ENCODE results near the gene ANKRD11. TPM values are rescaled to one million over a fixed set of nuclear protein-coding genes. Genes with fewer than 3 reads are reported as not detected.
"Not testable (repeated sequence)": the region's sequence is repeated elsewhere in the genome, so short reads cannot be mapped to it uniquely, and the experiment has no call there.

The ANKRD11 gene
- total and polyA plus RNA-seq, 5 experiments from 2014 or later: 8.9 to 328 (median 61.1) TPM

- H3K4me1 Mint-ChIP-seq: peaks cover 48 to 89% (median 84%) of the 10 kb centered on the region in 4 donors
- H3K27ac Mint-ChIP-seq: peak overlapping the region in 7 of 10 donors; percentile 25 to 66 (median 53)
- H3K9me3 Mint-ChIP-seq: peaks cover 0 to 9% (median 0%) of the 10 kb centered on the region in 9 donors
- DNase-seq (no peak), ATAC-seq (no peak)
- H3K4me3 Mint-ChIP-seq: peak overlapping the region in 6 of 10 donors; percentile 2 to 72 (median 26)
- POLR2A ChIA-PET: no interaction called here
- H3K36me3 Mint-ChIP-seq: peaks cover 2 to 11% (median 4%) of the 10 kb centered on the region in 3 donors
- H3K27me3 Mint-ChIP-seq: no peaks in the 10 kb centered on the region
Observed at GRCh38 chr16:89385712-89386111, 104.6 kb downstream of the ANKRD11 start.

GRCh38 chr16:89384282-89384681 is 106.1 kb downstream of the ANKRD11 start:
- Mint-ChIP-seq H3K9me3 (peaks cover 0 to 3% (median 0%) of the 10 kb centered on the region in 9 donors), H3K36me3 (peaks cover under 1 to 11% (median under 1%) of the 10 kb centered on the region in 3 donors), H3K27me3 (no peaks in the 10 kb centered on the region), H3K27ac (peak overlapping the region; percentile 36 to 92 (median 74)), H3K4me1 (peaks cover 56 to 95% (median 92%) of the 10 kb centered on the region in 4 donors), H3K4me3 (peak overlapping the region in 9 of 10 donors; percentile 36 to 89 (median 76))
- POLR2A ChIA-PET: interaction anchor here (0.6 to 1.6 kb wide), 3 partner anchors 23 to 73 kb away, joined by 4 to 5 read pairs (median 5); no protein-coding TSS in a partner anchor
- no peak for DNase-seq
- ATAC-seq: no peak

GRCh38 chr16:89383095-89384003 is 107.0 kb downstream of the ANKRD11 start:
- no peaks in the 10 kb centered on the region for H3K9me3 Mint-ChIP-seq
- H3K27me3 Mint-ChIP-seq: no peaks in the 10 kb centered on the region
- peak overlapping the region; percentile 72 to 93 (median 84) for H3K27ac Mint-ChIP-seq
- H3K4me3 Mint-ChIP-seq: peak overlapping the region; percentile 61 to 89 (median 80)
- POLR2A ChIA-PET: interaction anchor here (1.0 to 1.6 kb wide), 2 partner anchors 26 to 67 kb away, joined by 3 to 4 read pairs; no protein-coding TSS in a partner anchor
- ATAC-seq (peak; percentile 57 to 70), DNase-seq (peak in 1 of 10 donors; percentile 25)
- H3K4me1 Mint-ChIP-seq: peaks cover 54 to 95% (median 91%) of the 10 kb centered on the region in 4 donors
- H3K36me3 Mint-ChIP-seq: peaks cover 0 to 3% (median 0%) of the 10 kb centered on the region in 3 donors

GRCh38 chr16:89382555-89382954 is 107.8 kb downstream of the ANKRD11 start:
- Mint-ChIP-seq H3K27ac (peak overlapping the region; percentile 62 to 93 (median 80)), H3K4me3 (peak overlapping the region; percentile 61 to 89 (median 80)), H3K4me1 (peaks cover 55 to 95% (median 92%) of the 10 kb centered on the region in 4 donors)
- DNase-seq, H3K9me3 Mint-ChIP-seq, H3K36me3 Mint-ChIP-seq, H3K27me3 Mint-ChIP-seq: not testable (repeated sequence)
- POLR2A ChIA-PET: interaction anchor here (1.0 kb wide), 1 partner anchor 68 kb away, joined by 3 read pairs; no protein-coding TSS in a partner anchor
- ATAC-seq: peak in 1 of 2 donors; percentile 20

GRCh38 chr16:89381788-89382187 is 108.6 kb downstream of the ANKRD11 start:
- H3K27me3 Mint-ChIP-seq: no peaks in the 10 kb centered on the region
- H3K4me3 Mint-ChIP-seq: peak overlapping the region in 9 of 10 donors; percentile 6 to 71 (median 49)
- ATAC-seq: no peak
- DNase-seq: no peak
- H3K4me1 Mint-ChIP-seq: peaks cover 56 to 95% (median 93%) of the 10 kb centered on the region in 4 donors
- H3K9me3 Mint-ChIP-seq: no peaks in the 10 kb centered on the region
- H3K27ac Mint-ChIP-seq: peak overlapping the region in 8 of 10 donors; percentile 15 to 84 (median 66)
- peaks cover 0 to 3% (median 0%) of the 10 kb centered on the region in 3 donors for H3K36me3 Mint-ChIP-seq
- POLR2A ChIA-PET: interaction anchor here (0.7 kb wide), 1 partner anchor 45 kb away, joined by 3 read pairs; no protein-coding TSS in a partner anchor

- POLR2A ChIA-PET: interaction anchor here (0.7 kb wide), 1 partner anchor 111 kb away, joined by 5 read pairs; no protein-coding TSS in a partner anchor
- no peak for ATAC-seq
- Mint-ChIP-seq H3K36me3 (peaks cover 0 to 4% (median 3%) of the 10 kb centered on the region in 3 donors), H3K27me3 (no peaks in the 10 kb centered on the region), H3K4me1 (peaks cover 55 to 94% (median 93%) of the 10 kb centered on the region in 4 donors), H3K9me3 (peaks cover 0 to 5% (median 0%) of the 10 kb centered on the region in 9 donors), H3K4me3 (peak overlapping the region in 8 of 10 donors; percentile 20 to 68 (median 44)), H3K27ac (peak overlapping the region in 6 of 10 donors; percentile 15 to 76 (median 38))
- DNase-seq: no peak
Observed at GRCh38 chr16:89380681-89381080, 109.7 kb downstream of the ANKRD11 start.

GRCh38 chr16:89378947-89379771 is 111.2 kb downstream of the ANKRD11 start:
- POLR2A ChIA-PET: interaction anchor here (1.2 to 1.3 kb wide), 3 partner anchors 9 to 110 kb away, joined by 3 to 4 read pairs (median 3); no protein-coding TSS in a partner anchor
- DNase-seq (no peak), ATAC-seq (no peak)
- peak overlapping the region in 8 of 10 donors; percentile 26 to 92 (median 70) for H3K27ac Mint-ChIP-seq
- peaks cover 0 to 5% (median 0%) of the 10 kb centered on the region in 9 donors for H3K9me3 Mint-ChIP-seq
- peak overlapping the region in 7 of 10 donors; percentile 19 to 71 (median 48) for H3K4me3 Mint-ChIP-seq
- peaks cover 0 to 4% (median 3%) of the 10 kb centered on the region in 3 donors for H3K36me3 Mint-ChIP-seq
- peaks cover 50 to 96% (median 91%) of the 10 kb centered on the region in 4 donors for H3K4me1 Mint-ChIP-seq
- no peaks in the 10 kb centered on the region for H3K27me3 Mint-ChIP-seq

GRCh38 chr16:89377453-89377848 is 112.9 kb downstream of the ANKRD11 start:
- ATAC-seq (peak; percentile 65 to 82), DNase-seq (peak in 2 of 10 donors; percentile 34 to 38)
- Mint-ChIP-seq H3K27me3 (no peaks in the 10 kb centered on the region), H3K27ac (peak overlapping the region in 9 of 10 donors; percentile 11 to 84 (median 70)), H3K4me3 (peak overlapping the region in 9 of 10 donors; percentile 30 to 70 (median 59)), H3K9me3 (peaks cover 0 to 5% (median 0%) of the 10 kb centered on the region in 9 donors), H3K4me1 (peaks cover 45 to 94% (median 90%) of the 10 kb centered on the region in 4 donors), H3K36me3 (peaks cover 0 to 11% (median 4%) of the 10 kb centered on the region in 3 donors)
- POLR2A ChIA-PET: interaction anchor here (0.5 to 1.5 kb wide), 3 partner anchors 19 to 59 kb away, joined by 3 to 4 read pairs (median 4); no protein-coding TSS in a partner anchor

GRCh38 chr16:89376812-89377452 is 113.4 kb downstream of the ANKRD11 start:
- peaks cover 0 to 5% (median 0%) of the 10 kb centered on the region in 9 donors for H3K9me3 Mint-ChIP-seq
- peak overlapping the region; percentile 53 to 86 (median 75) for H3K27ac Mint-ChIP-seq
- DNase-seq (no peak), ATAC-seq (peak; percentile 18 to 49)
- no peaks in the 10 kb centered on the region for H3K27me3 Mint-ChIP-seq
- peaks cover 0 to 13% (median 4%) of the 10 kb centered on the region in 3 donors for H3K36me3 Mint-ChIP-seq
- POLR2A ChIA-PET: interaction anchor here (1.1 to 1.5 kb wide), 2 partner anchors 20 to 59 kb away, joined by 4 read pairs; no protein-coding TSS in a partner anchor
- H3K4me1 Mint-ChIP-seq: peaks cover 45 to 91% (median 88%) of the 10 kb centered on the region in 4 donors
- peak overlapping the region in 9 of 10 donors; percentile 54 to 72 (median 64) for H3K4me3 Mint-ChIP-seq

GRCh38 chr16:89375686-89376085 is 114.7 kb downstream of the ANKRD11 start:
- POLR2A ChIA-PET: interaction anchor here (0.7 to 1.9 kb wide), 5 partner anchors 14 to 86 kb away, joined by 3 to 6 read pairs (median 5); no protein-coding TSS in a partner anchor
- no peaks in the 10 kb centered on the region for H3K27me3 Mint-ChIP-seq
- no peak for DNase-seq
- peaks cover 42 to 93% (median 89%) of the 10 kb centered on the region in 4 donors for H3K4me1 Mint-ChIP-seq
- peaks cover 0 to 5% (median 0%) of the 10 kb centered on the region in 9 donors for H3K9me3 Mint-ChIP-seq
- ATAC-seq: no peak
- peaks cover 0 to 22% (median 4%) of the 10 kb centered on the region in 3 donors for H3K36me3 Mint-ChIP-seq
- H3K27ac Mint-ChIP-seq: peak overlapping the region in 2 of 10 donors; percentile 25 to 80
- peak overlapping the region in 4 of 10 donors; percentile 6 to 57 (median 16) for H3K4me3 Mint-ChIP-seq

- Mint-ChIP-seq H3K4me1 (peaks cover 41 to 93% (median 89%) of the 10 kb centered on the region in 4 donors), H3K27me3 (no peaks in the 10 kb centered on the region), H3K27ac (peak overlapping the region in 2 of 10 donors; percentile 58 to 60), H3K36me3 (peaks cover 0 to 22% (median 4%) of the 10 kb centered on the region in 3 donors), H3K4me3 (peak overlapping the region in 4 of 10 donors; percentile 16 to 47 (median 28)), H3K9me3 (peaks cover 0 to 5% (median 0%) of the 10 kb centered on the region in 9 donors)
- POLR2A ChIA-PET: interaction anchor here (1.1 to 1.9 kb wide), 2 partner anchors 21 to 26 kb away, joined by 5 to 6 read pairs; no protein-coding TSS in a partner anchor
- ATAC-seq: no peak
- DNase-seq: no peak
Observed at GRCh38 chr16:89375021-89375420, 115.3 kb downstream of the ANKRD11 start.

Data from naive thymus-derived CD8-positive, alpha-beta T cell (primary cell).